ENCODE measurements around the gene CDC5L.

GRCh38 chr6:44474190-44474631 is 86.7 kb downstream of the CDC5L start:
- TF ChIP-seq, protein P1, sequence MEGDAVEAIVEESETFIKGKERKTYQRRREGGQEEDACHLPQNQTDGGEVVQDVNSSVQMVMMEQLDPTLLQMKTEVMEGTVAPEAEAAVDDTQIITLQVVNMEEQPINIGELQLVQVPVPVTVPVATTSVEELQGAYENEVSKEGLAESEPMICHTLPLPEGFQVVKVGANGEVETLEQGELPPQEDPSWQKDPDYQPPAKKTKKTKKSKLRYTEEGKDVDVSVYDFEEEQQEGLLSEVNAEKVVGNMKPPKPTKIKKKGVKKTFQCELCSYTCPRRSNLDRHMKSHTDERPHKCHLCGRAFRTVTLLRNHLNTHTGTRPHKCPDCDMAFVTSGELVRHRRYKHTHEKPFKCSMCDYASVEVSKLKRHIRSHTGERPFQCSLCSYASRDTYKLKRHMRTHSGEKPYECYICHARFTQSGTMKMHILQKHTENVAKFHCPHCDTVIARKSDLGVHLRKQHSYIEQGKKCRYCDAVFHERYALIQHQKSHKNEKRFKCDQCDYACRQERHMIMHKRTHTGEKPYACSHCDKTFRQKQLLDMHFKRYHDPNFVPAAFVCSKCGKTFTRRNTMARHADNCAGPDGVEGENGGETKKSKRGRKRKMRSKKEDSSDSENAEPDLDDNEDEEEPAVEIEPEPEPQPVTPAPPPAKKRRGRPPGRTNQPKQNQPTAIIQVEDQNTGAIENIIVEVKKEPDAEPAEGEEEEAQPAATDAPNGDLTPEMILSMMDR (IDR thresholded peaks at IDR 0.05) = no peak
- no peak for TF ChIP-seq POLR2A (IDR thresholded peaks at IDR 0.05)
